ENCODE measurements around the gene B4GALT4.

DNA sequence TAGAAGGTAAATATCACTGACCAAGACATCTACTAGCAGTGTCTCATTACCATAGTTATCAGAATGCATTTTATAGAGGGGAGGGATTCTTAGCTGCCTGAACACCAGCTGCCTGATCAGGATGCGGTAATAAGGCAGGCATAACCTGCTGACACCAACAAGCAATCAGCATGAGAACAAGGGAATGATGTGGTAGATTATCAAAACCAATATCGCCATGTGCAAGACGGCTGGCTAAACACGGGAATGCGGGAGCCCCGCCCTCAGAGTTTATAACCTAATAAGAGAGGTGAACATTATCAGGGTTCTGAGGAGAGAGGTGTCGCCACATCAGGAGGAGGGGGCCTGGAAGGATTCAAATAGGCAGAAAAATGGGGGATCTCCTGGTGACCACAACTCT lies 20.5 kb downstream of the B4GALT4 start:
- TF ChIP-seq POLR2AphosphoS5 (IDR thresholded peaks at IDR 0.05; ENCODE audit: low read depth, low read length), result no peak
- no peak for TF ChIP-seq TCF12 (IDR thresholded peaks at IDR 0.05)
- TF ChIP-seq RCOR1 (IDR thresholded peaks at IDR 0.05; ENCODE audit: low read length), result no peak
